ENCODE data around the gene CCDC192.

DNA sequence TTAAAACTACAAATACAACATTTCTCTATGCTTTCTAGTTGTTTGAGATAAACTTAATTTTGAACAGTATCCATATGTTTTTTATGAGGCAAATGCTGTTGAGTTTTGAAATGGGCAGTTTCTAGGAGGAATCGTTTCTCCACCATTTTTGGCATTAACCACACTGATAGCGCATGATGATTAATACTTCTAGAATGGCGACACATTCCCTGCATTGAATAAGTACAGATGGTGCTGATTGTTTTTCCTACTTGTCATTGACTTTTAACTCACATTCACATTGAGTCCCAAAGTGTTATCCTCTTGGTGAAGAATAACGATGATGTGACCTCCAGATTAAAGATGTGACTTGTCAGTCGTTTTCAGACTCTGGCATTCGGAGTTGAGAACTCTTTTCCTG lies 6.5 kb upstream of the CCDC192 start:
- no peak for TF ChIP-seq CTCF (IDR thresholded peaks at IDR 0.05; ENCODE audit: low read depth, low read length)
- no peak for TF ChIP-seq EZH2phosphoT487 (IDR thresholded peaks at IDR 0.05; ENCODE audit: low read depth)
